MV-4-11 (cell line): ENCODE measurements around the gene TMEM18.

ENCODE experiments used
- DNase-seq: peaks from one replicate; lab custom pipeline; 2025; lab: John Stamatoyannopoulos, UW

The TMEM18 gene

GRCh38 chr2:672606-672905 lies 4.7 kb downstream of the TMEM18 start:
- DNase-seq = no peak

- no peak for DNase-seq
Measured at GRCh38 chr2:671787-672605, 5.2 kb downstream of the TMEM18 start.

GRCh38 chr2:671072-671471 lies 6.1 kb downstream of the TMEM18 start:
- DNase-seq = no peak

- no peak for DNase-seq
Measured at GRCh38 chr2:670637-671036, 6.6 kb downstream of the TMEM18 start.

GRCh38 chr2:669323-669722 lies 7.9 kb downstream of the TMEM18 start:
- no peak for DNase-seq

- DNase-seq = no peak
Measured at GRCh38 chr2:668000-668398, 9.2 kb downstream of the TMEM18 start.

- DNase-seq = peak; percentile 59
Measured at GRCh38 chr2:667332-667999, 9.7 kb downstream of the TMEM18 start.

- no peak for DNase-seq
Measured at GRCh38 chr2:666441-666840, 10.8 kb downstream of the TMEM18 start.

GRCh38 chr2:665340-666073 lies 11.7 kb downstream of the TMEM18 start:
- no peak for DNase-seq

GRCh38 chr2:664063-664462 lies 13.1 kb downstream of the TMEM18 start:
- DNase-seq = no peak

- DNase-seq = no peak
Measured at GRCh38 chr2:663221-663620, 14.0 kb downstream of the TMEM18 start.

GRCh38 chr2:661360-661635 lies 15.9 kb downstream of the TMEM18 start:
- no peak for DNase-seq

GRCh38 chr2:660586-661359 lies 16.4 kb downstream of the TMEM18 start:
- DNase-seq = no peak

- no peak for DNase-seq
Measured at GRCh38 chr2:660029-660428, 17.2 kb downstream of the TMEM18 start.

GRCh38 chr2:658426-658825 lies 18.8 kb downstream of the TMEM18 start:
- DNase-seq = no peak

- no peak for DNase-seq
Measured at GRCh38 chr2:657766-658165, 19.4 kb downstream of the TMEM18 start.

- DNase-seq = no peak
Measured at GRCh38 chr2:656676-657075, 20.5 kb downstream of the TMEM18 start.

GRCh38 chr2:655626-656025 lies 21.6 kb downstream of the TMEM18 start:
- DNase-seq = no peak

- DNase-seq = no peak
Measured at GRCh38 chr2:654896-655295, 22.3 kb downstream of the TMEM18 start.

GRCh38 chr2:653645-654425 lies 23.4 kb downstream of the TMEM18 start:
- DNase-seq = no peak

- no peak for DNase-seq
Measured at GRCh38 chr2:652881-653480, 24.2 kb downstream of the TMEM18 start.
